Neural cell (in vitro differentiated cells): ENCODE results near the gene TFPI. TPM values are rescaled to one million over a fixed set of nuclear protein-coding genes. Genes with fewer than 3 reads are reported as not detected.

Experiments used
- H2AFZ ChIP-seq: fragments of 200-600, 300-800 bp; sonication (generic), shearing (Covaris generic); 2 replicates; pipeline ENCODE4 v1.6.0; 2014; ENCODE audit warnings: low read depth, mild to moderate bottlenecking, antibody characterized with exemption, low read length, moderate library complexity
- H3F3A ChIP-seq: fragments of 200-600 bp; shearing (Covaris generic); 2 replicates; pipeline ENCODE4 v1.6.1; 2016; ENCODE audit warnings: mild to moderate bottlenecking, moderate library complexity, mixed read lengths, antibody characterized with exemption, low read length; ENCODE audit not compliant: insufficient read depth, poor library complexity, severe bottlenecking
- H3K27ac ChIP-seq: fragments of 200-600, 300-800 bp; sonication (generic), shearing (Covaris generic); 2 replicates; pipeline ENCODE4 v1.5.1; 2014; ENCODE audit warnings: mild to moderate bottlenecking, low read length, moderate library complexity
- H3K27me3 ChIP-seq: fragments of 300-800, 200-600 bp; sonication (generic), shearing (Covaris generic); 2 replicates; pipeline ENCODE4 v1.6.0; 2014; ENCODE audit warnings: mild to moderate bottlenecking, low read depth, low read length, moderate library complexity; ENCODE audit not compliant: insufficient read depth
- H3K36me3 ChIP-seq: fragments of 300-800, 200-600 bp; sonication (generic), shearing (Covaris generic); 2 replicates; pipeline ENCODE4 v1.5.1; 2014; ENCODE audit warnings: mild to moderate bottlenecking, antibody characterized with exemption, low read length, moderate library complexity; ENCODE audit not compliant: insufficient read depth
- H3K4me2 ChIP-seq: fragments of 300-800, 200-600 bp; sonication (generic), shearing (Covaris generic); 2 replicates; pipeline ENCODE4 v1.6.0; 2014; ENCODE audit warnings: mild to moderate bottlenecking, low read length
- H3K4me3 ChIP-seq: fragments of 300-800, 200-600 bp; sonication (generic), shearing (Covaris generic); 2 replicates; pipeline ENCODE4 v1.5.1; 2014; ENCODE audit warnings: mild to moderate bottlenecking, low read length, moderate library complexity
- H3K79me2 ChIP-seq: fragments of 200-600 bp; shearing (Covaris generic); replicated peaks from 2 replicates; pipeline ENCODE4 v1.6.0; 2014; ENCODE audit warnings: mild to moderate bottlenecking, low read length, moderate library complexity; ENCODE audit not compliant: insufficient read depth
- H3K9ac ChIP-seq: fragments of 300-800, 200-600 bp; sonication (generic), shearing (Covaris generic); 2 replicates; pipeline ENCODE4 v1.6.1; 2016; ENCODE audit warnings: mild to moderate bottlenecking, low read length, mixed read lengths
- H3K9me2 ChIP-seq: fragments of 200-600 bp; shearing (Covaris generic); 2 replicates; pipeline ENCODE4 v1.6.1; 2016; ENCODE audit warnings: mild to moderate bottlenecking, low read length, mixed read lengths; ENCODE audit not compliant: insufficient read depth
- H3K9me3 ChIP-seq: fragments of 200-600, 300-800 bp; sonication (generic), shearing (Covaris generic); 2 replicates; pipeline ENCODE4 v1.6.1; 2016; ENCODE audit warnings: mild to moderate bottlenecking, mixed run types, low read length, moderate library complexity, mixed read lengths
- H4K20me1 ChIP-seq: fragments of 200-600 bp; shearing (Covaris generic); 2 replicates; pipeline ENCODE4 v1.6.1; 2016; ENCODE audit warnings: mild to moderate bottlenecking, mixed run types; ENCODE audit not compliant: insufficient read depth
- CTCF ChIP-seq: fragments of 450-650 bp; IDR thresholded peaks from 2 replicates; pipeline ENCODE4 v1.5.1; 2014; ENCODE audit warnings: antibody characterized with exemption, mild to moderate bottlenecking, moderate library complexity; ENCODE audit not compliant: poor library complexity, severe bottlenecking
- EP300 ChIP-seq: fragments of 450-650 bp; conservative IDR thresholded peaks from 2 replicates; pipeline ENCODE4 v1.6.1; 2014; ENCODE audit warnings: antibody characterized with exemption, mild to moderate bottlenecking, moderate library complexity; ENCODE audit not compliant: poor library complexity, severe bottlenecking
- EZH2 ChIP-seq: fragments of 200-600, 300-800 bp; shearing (Covaris generic), sonication (generic); IDR thresholded peaks from 2 replicates; pipeline ENCODE4 v1.6.1; 2014; ENCODE audit warnings: antibody characterized with exemption, low read length, borderline replicate concordance, mild to moderate bottlenecking; ENCODE audit not compliant: insufficient read depth, poor library complexity, severe bottlenecking
- MXI1 ChIP-seq: fragments of 450-650 bp; conservative IDR thresholded peaks from 2 replicates; pipeline ENCODE4 v1.6.1; 2014; ENCODE audit warnings: antibody characterized with exemption, mild to moderate bottlenecking; ENCODE audit not compliant: poor library complexity, severe bottlenecking
- POLR2AphosphoS5 ChIP-seq: IDR thresholded peaks from 2 replicates; pipeline ENCODE4 v1.6.1; 2012
- RAD21 ChIP-seq: fragments of 450-650 bp; conservative IDR thresholded peaks from 2 replicates; pipeline ENCODE4 v1.6.1; 2014; ENCODE audit warnings: antibody characterized with exemption, mild to moderate bottlenecking, moderate library complexity
- REST ChIP-seq: IDR thresholded peaks from 2 replicates; pipeline ENCODE4 v1.6.1; 2012; ENCODE audit warnings: borderline replicate concordance
- SMC3 ChIP-seq: fragments of 450-650 bp; conservative IDR thresholded peaks from 2 replicates; pipeline ENCODE4 v1.6.1; 2014; ENCODE audit warnings: antibody characterized with exemption, mild to moderate bottlenecking, moderate library complexity; ENCODE audit not compliant: poor library complexity
- TAF1 ChIP-seq: IDR thresholded peaks from 2 replicates; pipeline ENCODE4 v1.6.1; 2012; ENCODE audit warnings: low read depth
- polyA plus RNA-seq: library from polyadenylated mRNA; depleted of rRNA; stranded (reverse); fragments of >200 nt; gene quantifications from 2 replicates; pipeline ENCODE4 v1.2.3, GENCODE V29; 2014

The TFPI gene
- polyA plus RNA-seq, 1 donor from 2014 or later = 0.51 TPM

DNA sequence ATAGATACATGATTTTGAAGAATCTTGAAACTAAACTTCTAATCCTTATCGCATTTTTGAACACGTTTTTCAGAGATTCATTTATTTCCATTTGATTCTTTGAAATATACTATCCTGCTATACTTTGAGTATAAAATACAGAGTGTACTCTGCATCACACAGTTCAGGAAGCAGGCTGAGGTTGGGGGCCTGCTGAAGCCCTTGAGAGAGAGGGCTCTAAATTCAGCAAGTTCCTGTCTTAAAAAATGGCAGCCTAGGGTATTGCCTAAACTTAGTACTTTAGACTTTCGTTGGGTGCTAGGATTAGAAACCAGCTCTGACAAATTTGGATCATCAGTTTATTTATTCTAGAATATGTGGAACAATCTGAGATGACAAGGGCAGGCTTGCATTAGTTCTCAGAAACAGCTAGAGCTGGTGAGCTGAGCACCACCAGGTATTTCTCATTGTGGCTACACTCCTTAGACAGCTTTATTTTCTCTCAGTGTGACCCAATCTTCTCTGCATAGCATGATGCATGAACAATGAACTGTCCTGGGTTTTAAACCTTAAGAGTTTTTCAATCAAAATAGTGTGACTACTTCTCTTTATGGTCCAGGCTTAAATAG, 49.1 kb downstream of the TFPI start:
- Histone ChIP-seq H3K79me2 (no peaks in the 10 kb centered on the region), H3K27ac (no peak overlapping the region), H3K27me3 (no peaks in the 10 kb centered on the region), H3K36me3 (no peaks in the 10 kb centered on the region), H3K9me3 (no peaks in the 10 kb centered on the region), H4K20me1 (no peaks in the 10 kb centered on the region), H3K9ac (no peak overlapping the region), H2AFZ (no peak overlapping the region), H3K9me2 (no peaks in the 10 kb centered on the region), H3K4me3 (no peak overlapping the region), H3K4me2 (no peak overlapping the region), H3F3A (no peaks in the 10 kb centered on the region)
- TF ChIP-seq MXI1 (no peak), EP300 (no peak), POLR2AphosphoS5 (no peak), EZH2 (no peak), TAF1 (no peak), SMC3 (no peak), REST (no peak), CTCF (no peak)

GRCh38 chr2:187504312-187504921, 49.8 kb downstream of the TFPI start:
- Histone ChIP-seq H3K79me2 (no peaks in the 10 kb centered on the region), H2AFZ (no peak overlapping the region), H3K4me3 (no peak overlapping the region), H3K9me3 (no peaks in the 10 kb centered on the region), H3K27ac (no peak overlapping the region), H3K27me3 (no peaks in the 10 kb centered on the region), H3K9me2 (no peaks in the 10 kb centered on the region), H3K9ac (no peak overlapping the region), H3F3A (no peaks in the 10 kb centered on the region), H3K4me2 (no peak overlapping the region), H4K20me1 (no peaks in the 10 kb centered on the region), H3K36me3 (no peaks in the 10 kb centered on the region)
- TF ChIP-seq TAF1 = no peak
- no peak for TF ChIP-seq RAD21
- no peak for TF ChIP-seq CTCF
- no peak for TF ChIP-seq EZH2
- TF ChIP-seq MXI1 = no peak
- TF ChIP-seq SMC3 = no peak
- no peak for TF ChIP-seq EP300
- TF ChIP-seq POLR2AphosphoS5 = no peak
- TF ChIP-seq REST = no peak
